LNCAP (cell line): Measurements from ENCODE around the gene CARM1.

Experiments used
- CTCF ChIP-seq: fragments of 450-650 bp; IDR thresholded peaks from 2 replicates; pipeline ENCODE4 v1.5.1; 2017; ENCODE audit warnings: mild to moderate bottlenecking

Gene CARM1

GRCh38 chr19:10928563-10929401 lies 57.4 kb downstream of the CARM1 start, which contains the start of the genes TIMM29 and YIPF2:
TSS of gene TIMM29 (plus strand) at chr19:10928811. CDS start at chr19:10928823, 12 bp downstream.
TSS of gene YIPF2 (minus strand) at chr19:10928639. CDS start at chr19:10928410, 229 bp downstream.
- no peak for TF ChIP-seq CTCF

DNA sequence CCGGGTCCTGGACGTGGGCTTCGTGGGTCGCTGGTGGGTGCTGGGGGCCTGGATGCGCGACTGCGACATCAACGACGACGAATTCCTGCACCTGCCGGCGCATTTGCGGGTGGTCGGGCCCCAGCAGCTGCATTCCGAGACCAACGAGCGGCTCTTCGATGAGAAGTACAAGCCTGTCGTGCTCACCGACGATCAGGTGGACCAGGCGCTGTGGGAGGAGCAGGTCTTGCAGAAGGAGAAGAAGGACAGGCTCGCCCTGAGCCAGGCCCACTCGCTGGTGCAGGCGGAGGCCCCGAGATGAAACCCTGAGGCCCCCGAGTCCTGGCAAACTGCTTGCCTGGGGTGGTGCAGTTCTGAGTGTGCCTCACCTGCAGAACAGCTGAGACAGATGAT lies 58.0 kb downstream of the CARM1 start:
- TF ChIP-seq CTCF, result no peak

- no peak for TF ChIP-seq CTCF
Observed at GRCh38 chr19:10935371-10936059, 64.2 kb downstream of the CARM1 start.

DNA sequence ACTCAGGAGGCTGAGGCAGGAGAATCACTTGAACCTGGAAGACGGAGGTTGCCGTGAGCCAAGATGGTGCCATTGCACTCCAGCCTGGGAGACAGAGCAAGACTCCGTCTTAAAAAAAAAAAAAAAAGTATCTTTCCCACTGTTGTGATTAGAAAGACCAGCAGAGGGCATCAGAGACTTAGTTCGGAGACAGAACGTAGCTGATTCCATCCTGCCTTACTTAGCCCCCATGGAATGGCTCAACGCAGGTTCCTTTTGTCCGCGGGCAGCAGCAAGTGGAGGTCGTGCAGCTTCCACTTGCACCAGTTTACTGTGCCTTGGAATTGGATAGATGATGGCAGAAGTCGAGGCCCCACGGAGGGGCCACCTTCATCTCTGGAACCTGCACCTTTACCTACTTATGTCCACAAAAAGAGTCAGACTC lies 65.3 kb downstream of the CARM1 start:
- TF ChIP-seq CTCF, result peak; percentile 70

DNA sequence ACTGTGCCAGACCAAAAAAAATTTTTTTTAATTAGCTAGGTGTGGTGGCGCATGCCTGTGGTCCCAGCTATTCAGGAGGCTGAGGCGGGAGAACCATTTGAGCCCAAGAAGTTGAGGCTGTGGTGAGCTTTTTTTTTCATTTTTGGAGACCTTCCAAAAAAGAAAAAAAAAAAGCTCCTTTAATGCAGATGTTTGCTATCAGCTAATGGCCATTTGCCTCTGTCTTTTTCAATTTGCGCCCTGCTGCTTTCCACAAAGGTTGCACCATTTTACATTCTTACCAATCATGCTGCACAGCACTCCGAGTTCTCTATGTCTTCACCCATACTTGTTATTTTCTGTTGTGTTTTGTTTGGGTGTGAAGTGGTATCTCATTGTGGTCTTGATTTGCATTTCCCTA lies 73.9 kb downstream of the CARM1 start:
- no peak for TF ChIP-seq CTCF

DNA sequence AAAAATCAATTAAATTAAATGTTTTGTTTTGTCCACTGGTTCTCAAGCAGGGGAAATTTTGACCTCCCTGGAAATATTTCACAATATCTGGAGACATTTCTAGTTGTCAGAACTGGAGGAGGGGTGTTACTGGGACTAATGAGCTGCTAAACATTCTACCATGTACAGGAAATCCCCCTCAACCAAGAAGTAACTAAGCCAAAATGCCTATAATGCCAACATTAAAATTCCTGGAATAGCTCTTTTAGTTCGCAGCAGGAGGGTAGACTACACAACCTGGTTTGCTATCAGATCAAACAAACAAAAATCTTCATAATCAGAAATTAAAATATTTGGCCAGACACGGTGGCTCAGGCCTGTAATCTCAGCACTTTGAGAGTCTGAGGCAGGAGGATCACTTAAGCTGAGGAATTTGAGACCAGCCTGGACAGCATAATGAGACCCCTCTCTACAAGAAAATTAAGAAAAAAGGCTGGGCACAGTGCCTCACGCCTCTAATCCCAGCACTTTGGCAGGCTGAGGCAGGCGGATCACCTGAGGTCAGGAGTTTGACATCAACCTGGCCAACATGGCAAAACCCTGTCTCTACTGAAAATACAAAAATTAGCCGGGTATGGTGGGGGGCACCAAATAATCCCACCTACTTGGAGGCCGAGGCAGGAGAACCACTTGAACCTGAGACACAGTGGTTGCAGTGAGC lies 75.8 kb downstream of the CARM1 start:
- no peak for TF ChIP-seq CTCF

GRCh38 chr19:10952809-10953208 lies 81.5 kb downstream of the CARM1 start:
- TF ChIP-seq CTCF, result no peak
